HT-29 (cell line): ENCODE results near the gene COG8. TPM values are rescaled to one million over a fixed set of nuclear protein-coding genes. Genes with fewer than 3 reads are reported as not detected.
"Not testable (repeated sequence)": the region's sequence is repeated elsewhere in the genome, so short reads cannot be mapped to it uniquely, and the experiment has no call there.

Experiments used
- DNase-seq: peaks from one replicate; pipeline ENCODE4 v3.0.0-alpha.2; 2015; ENCODE audit warnings: low spot score
- total RNA-seq: library from RNA; depleted of rRNA; stranded (reverse); fragments of >200 nt; shearing (Covaris generic); gene quantifications from 2 replicates; pipeline ENCODE4 v1.2.3, GENCODE V29; 2014; rRNA removed

The COG8 gene
- total RNA-seq: 50.4 and 55.8 TPM in 2 replicates

GRCh38 chr16:69339289-69340094 is at the start of gene COG8, which contains the start of gene NIP7:
Gene COG8 (minus strand): TSS chr16:69339564. CDS start chr16:69339552, 12 bp downstream.
Gene NIP7 (plus strand): TSS chr16:69339772. CDS start chr16:69339830, 58 bp downstream.
- DNase-seq: peak; percentile 98

- no peak for DNase-seq
Measured at GRCh38 chr16:69386596-69386995, 47.2 kb upstream of the COG8 start.

GRCh38 chr16:69384974-69385373 is 45.6 kb upstream of the COG8 start:
- no peak for DNase-seq

- DNase-seq: no peak
Measured at GRCh38 chr16:69382421-69382820, 43.1 kb upstream of the COG8 start.

- no peak for DNase-seq
Measured at GRCh38 chr16:69381231-69381630, 41.9 kb upstream of the COG8 start.

- DNase-seq: no peak
Measured at GRCh38 chr16:69378760-69379159, 39.4 kb upstream of the COG8 start.

GRCh38 chr16:69378036-69378435 is 38.7 kb upstream of the COG8 start:
- DNase-seq: no peak

- DNase-seq: no peak
Measured at GRCh38 chr16:69376393-69377059, 37.2 kb upstream of the COG8 start.

GRCh38 chr16:69373019-69373418 is 33.7 kb upstream of the COG8 start:
- DNase-seq: no peak

- DNase-seq: no peak
Measured at GRCh38 chr16:69371564-69371963, 32.2 kb upstream of the COG8 start.

- no peak for DNase-seq
Measured at GRCh38 chr16:69368866-69369265, 29.5 kb upstream of the COG8 start.

GRCh38 chr16:69367980-69368379 is 28.6 kb upstream of the COG8 start:
- DNase-seq: no peak

- DNase-seq: no peak
Measured at GRCh38 chr16:69366431-69366830, 27.1 kb upstream of the COG8 start.

- no peak for DNase-seq
Measured at GRCh38 chr16:69365901-69366300, 26.5 kb upstream of the COG8 start.

GRCh38 chr16:69364088-69364487 is 24.7 kb upstream of the COG8 start:
- no peak for DNase-seq

GRCh38 chr16:69363281-69363717 is 23.9 kb upstream of the COG8 start:
- no peak for DNase-seq

- not testable (repeated sequence) for DNase-seq
Measured at GRCh38 chr16:69360070-69360469, 20.7 kb upstream of the COG8 start.

- peak; percentile 69 for DNase-seq
Measured at GRCh38 chr16:69351309-69352027, 12.1 kb upstream of the COG8 start, which contains the start of gene TMED6. Gene TMED6 (minus strand): TSS chr16:69351786. CDS start chr16:69351753, 33 bp downstream.

GRCh38 chr16:69350536-69351133 is 11.3 kb upstream of the COG8 start:
- DNase-seq: no peak

GRCh38 chr16:69349536-69349935 is 10.2 kb upstream of the COG8 start:
- DNase-seq: no peak

GRCh38 chr16:69348222-69348621 is 8.9 kb upstream of the COG8 start:
- no peak for DNase-seq

GRCh38 chr16:69346683-69347082 is 7.3 kb upstream of the COG8 start:
- no peak for DNase-seq
